NCI-H748 treated with DMSO at 0.1 percent for 48 hours (cell line): ENCODE data around the gene ARHGEF16.

Experiments
- DNase-seq: peaks from one replicate; lab custom pipeline; 2025; lab: John Stamatoyannopoulos, UW

ARHGEF16 gene

DNA sequence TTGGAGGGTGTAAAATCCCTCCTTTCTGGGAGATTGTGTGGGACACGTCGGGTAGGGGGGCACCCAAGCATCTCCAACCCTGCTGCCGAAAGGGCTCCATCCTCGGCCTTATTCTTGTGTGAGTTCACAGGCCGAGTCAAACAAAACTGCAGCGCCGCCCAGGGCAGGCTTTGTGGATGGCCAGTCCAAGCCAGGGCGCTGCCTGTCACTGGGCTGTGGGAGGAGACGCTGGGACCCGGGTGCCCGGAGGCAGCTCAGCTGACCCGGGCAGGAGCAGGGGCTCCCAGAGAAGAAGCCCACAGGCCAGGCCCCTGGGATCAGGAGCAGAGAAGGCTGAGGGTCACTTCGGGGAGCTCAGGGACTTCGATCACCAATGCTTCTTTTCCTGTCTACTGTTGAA, 31.8 kb upstream of the ARHGEF16 start:
- no peak for DNase-seq

DNA sequence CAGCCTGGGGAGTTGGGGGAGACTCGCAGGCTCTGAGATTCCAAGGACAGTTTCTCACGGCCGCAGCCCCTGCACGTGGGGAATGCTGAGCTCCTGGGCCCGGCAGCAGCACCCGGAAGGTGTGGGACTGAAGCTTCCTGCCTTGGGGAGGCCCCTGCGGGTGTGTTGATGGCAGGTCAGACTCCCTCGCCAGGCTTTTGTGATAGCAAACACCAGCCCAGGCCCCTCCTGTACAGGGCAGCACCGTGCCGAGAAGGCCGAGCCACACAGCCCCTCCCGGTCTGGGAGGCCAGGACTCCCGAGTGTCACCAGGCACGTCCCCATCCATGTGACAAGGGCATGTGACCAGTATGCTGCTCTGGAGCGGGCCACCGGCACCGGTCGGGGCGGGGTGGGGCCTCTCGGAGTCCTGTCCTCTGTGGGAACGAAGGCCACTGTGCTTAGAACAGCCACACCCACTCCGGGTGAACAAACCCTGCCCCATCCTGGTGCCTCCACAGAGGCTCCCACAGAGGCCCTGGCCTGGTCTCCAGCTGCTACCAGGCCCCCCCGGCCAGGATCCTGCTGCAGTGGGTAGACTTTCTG, 31.1 kb upstream of the ARHGEF16 start:
- DNase-seq: no peak

DNA sequence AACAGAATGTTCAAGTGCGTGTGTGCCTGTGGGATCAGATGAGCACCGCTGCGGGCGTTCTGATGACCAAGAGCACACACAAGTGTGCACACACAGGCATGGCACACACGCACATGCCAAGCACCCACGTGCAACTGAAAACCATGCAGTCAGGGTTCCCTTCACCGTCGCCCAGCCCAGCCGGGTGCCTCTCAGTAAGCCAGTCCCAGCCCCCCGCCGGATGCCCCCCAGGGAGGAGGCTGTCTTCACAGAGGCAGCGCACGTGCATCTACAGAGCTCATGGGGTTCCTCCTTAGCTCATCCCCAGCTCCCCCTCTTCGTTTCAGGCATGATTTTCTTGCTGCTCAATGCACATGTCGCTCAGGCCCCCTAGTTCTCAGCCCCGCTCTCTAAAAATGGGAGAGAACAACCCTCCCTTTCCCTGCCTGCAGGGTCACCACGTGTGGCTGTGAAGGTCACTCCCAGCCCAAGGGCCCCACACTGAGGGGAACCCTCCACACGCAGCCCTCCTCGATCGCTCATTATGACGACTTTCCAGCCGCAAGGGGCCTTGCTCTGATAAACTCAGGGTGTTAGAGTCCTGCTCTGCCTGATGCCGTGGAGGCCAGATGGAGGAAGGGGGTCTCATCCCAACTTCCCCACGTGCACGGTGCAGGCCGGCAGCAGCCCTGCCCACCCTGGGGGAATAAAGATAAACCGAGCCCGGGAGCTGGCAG, 30.4 kb upstream of the ARHGEF16 start:
- no peak for DNase-seq

DNA sequence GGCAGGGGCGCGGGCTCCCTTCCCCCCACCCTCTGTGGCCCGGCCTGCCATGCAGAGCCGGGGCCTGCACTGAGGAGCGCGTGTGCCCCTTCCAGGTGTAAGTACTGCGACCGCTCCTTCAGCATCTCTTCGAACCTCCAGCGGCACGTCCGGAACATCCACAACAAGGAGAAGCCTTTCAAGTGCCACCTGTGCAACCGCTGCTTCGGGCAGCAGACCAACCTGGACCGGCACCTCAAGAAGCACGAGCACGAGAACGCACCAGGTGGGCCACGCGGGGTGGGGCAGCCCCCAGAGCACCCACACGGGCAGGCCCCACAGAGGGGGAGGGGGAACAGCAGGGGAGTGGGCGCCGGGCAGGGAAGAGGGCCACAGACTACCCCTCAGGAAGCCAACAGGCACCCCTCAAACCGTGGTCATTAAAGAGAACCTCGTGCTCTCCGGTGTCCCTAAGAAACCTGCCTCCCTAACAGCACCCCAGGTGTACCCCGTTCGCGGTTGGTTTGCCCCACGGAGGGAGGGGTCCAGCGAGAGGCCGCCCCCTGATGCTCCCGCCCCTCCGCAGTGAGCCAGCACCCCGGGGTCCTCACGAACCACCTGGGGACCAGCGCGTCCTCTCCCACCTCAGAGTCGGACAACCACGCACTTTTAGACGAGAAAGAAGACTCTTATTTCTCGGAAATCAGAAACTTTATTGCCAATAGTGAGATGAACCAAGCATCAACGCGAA, 28.8 kb upstream of the ARHGEF16 start:
- no peak for DNase-seq

DNA sequence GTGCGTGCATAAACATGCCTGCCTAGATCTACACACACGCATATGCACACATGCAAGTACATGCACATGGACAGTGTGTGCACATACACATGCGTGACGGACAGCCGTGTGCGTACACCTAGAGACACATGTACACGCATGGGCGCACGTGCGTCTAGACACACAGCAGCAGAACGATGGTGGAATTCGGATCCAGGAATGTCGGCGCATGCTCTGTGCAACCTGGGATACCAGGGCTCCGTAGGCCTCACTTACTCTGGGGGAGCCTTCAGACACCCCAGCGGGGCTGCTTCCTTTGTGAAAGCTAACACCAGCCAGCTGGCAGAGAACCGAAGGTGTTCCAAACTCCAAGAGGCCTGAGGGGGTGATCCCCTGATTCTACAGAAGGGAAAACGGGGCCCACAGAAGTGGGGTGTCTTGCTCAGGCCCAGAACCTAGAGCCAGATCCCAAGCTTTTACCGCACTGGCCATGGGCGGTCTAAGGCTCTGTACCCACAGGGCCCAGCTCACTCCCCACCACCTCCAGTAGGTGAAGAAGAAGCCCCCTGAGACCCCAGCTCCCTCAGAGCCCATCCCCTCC, 27.4 kb upstream of the ARHGEF16 start:
- DNase-seq: no peak

DNA sequence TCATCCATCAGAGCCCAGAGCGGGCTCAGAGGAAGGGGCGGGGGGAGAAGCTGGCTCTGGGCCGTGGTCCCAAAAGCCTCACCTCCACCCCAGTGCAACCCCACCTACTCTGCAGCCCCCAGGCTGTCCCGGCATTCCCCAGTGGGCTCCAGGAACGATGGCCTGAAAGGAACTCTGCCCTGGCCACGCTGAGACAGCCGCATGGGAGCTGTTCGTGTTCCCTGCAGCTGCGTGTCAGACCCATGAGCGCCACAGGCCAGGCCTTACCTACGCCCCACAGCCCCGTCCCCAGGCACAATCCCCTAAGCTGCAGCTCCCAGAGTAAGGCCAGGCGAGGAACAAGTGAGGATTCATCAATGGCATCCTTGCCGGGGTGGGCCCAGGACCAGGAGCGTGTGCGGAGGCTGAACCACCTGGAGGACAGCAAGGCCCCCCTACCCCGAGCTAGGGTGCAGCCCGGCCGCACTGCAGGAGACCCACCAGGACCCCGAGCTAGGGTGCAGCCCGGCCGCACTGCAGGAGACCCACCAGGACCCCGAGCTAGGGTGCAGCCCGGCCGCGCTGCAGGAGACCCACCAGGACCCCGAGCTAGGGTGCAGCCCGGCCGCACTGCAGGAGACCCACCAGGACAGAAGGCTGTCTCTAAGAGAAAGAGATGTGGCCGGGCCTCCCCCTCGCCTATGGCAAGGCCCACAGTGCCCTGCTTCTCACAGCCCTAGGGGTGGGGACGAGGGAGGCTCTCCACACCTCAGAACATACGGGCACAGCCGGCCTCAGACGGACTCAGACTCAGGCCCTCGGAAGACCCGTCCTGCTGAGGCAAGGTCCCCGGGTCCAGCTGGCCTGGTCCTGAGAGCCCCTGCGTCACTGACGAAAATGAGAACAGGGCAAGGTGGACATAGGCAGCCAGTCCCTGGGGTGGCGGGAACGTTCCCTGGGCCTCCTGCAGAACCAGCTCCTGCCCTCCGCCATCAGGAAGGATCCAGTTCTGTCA, 26.5 kb upstream of the ARHGEF16 start:
- DNase-seq: no peak

DNA sequence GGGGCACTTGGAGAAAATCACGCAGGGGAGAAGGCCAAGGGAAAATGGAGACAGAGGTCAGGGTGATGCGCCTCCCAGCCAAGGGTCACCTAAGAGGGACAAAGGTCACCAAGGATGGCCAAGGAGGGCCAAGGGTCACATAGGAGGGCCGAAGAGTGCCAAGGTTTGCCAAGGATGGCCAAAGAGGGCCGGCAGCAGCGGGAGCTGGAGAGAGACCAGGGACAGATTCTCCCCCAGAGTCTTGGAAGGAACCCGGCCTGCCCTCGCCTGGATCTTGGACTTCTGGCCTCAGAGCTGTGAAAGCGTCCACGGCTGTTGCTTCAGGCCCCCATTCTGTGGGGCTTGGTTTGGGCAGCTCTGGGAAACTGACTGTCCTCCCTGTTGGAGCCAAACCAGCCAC, 25.6 kb upstream of the ARHGEF16 start:
- DNase-seq: no peak

DNA sequence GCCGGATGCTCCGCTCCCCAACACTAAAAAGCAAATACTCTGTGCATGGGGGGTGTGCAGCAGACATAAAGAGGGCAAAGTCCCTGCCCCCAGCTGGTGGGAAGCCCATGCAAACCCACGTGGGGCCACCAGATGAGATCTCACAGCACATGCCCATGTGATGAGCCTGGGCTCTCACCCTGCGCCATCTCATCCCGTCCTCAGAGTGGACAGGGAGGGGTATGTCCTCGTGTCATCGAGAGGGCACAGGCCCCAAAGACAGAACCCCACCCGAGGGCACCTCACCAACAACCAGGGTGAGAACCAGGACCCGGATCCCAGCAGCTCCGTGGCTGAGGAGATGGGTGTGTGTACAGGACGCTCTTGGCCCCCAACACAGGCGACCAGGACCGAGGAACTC, 25.1 kb upstream of the ARHGEF16 start:
- no peak for DNase-seq

DNA sequence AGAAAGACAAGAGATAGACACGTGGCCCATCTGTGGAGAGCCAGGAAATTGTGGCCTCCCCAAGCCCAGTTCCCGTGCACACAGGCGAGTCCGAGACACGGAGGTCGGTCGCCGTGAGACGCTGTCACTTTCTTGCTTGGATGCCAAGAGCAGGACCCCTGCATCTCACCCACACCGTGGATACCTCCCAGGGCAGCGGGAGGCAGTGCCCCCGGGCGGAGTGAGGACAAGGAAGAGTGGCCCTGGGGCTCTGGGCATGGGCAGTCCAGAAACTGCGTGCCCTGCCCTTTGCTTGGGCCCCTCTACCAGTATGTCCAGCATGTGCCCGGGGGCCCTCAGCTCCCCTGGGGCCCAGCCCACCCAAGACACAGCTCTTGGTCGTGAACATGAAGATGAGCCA, 24.7 kb upstream of the ARHGEF16 start:
- no peak for DNase-seq

DNA sequence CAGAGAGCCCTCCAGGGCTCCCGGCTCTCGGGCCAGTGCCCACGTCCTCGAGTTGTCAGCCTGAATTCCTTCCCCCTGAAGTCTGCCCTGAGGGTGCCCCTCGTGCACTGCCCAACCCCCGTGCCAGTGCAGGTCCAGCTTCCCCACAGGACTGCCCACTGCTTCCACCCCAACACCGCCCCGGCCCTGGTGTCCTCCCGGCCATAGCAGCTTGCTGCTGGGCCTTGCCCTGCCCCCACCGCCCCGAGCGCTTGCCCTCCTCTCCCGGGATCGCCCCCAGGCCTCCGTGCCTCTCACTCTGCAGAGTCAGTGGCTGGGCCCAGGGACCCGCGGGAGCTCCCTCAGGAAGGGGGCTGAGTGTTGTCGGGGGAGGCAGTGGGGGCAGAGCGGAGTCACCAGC, 24.1 kb upstream of the ARHGEF16 start:
- DNase-seq: no peak

DNA sequence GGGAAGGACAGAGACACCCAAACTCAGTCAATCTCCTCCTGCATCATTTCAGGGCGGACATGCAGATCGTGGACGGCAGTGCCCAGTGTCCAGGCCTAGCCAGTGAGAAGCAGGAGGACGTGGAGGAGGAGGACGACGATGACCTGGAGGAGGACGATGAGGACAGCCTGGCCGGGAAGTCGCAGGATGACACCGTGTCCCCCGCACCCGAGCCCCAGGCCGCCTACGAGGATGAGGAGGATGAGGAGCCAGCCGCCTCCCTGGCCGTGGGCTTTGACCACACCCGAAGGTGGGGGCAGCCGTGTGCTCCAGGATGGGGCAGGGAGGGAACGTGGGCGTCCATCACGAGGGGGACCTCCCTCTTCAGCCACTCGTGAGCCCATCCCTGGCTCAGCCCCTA, 23.6 kb upstream of the ARHGEF16 start:
- DNase-seq: no peak

DNA sequence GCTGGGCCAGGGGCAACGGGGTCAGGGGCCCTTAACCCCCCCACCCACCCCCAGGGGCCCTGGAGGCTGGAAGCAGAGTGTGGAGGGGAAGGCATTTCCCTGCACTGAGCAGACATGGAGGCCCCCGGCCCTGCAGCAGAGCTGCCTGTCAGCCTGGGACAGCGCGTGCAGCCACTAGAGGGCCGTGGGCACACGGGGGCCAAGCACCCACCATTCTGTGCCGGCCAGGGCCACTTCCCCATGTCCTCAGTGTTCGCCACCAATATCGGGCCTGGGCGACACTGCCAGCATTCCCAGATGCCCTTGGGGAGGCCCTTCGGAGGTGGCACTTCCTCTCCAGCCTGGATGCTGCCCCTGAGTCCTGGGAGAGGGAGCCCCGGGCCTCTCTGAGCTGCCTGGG, 23.2 kb upstream of the ARHGEF16 start:
- no peak for DNase-seq

DNA sequence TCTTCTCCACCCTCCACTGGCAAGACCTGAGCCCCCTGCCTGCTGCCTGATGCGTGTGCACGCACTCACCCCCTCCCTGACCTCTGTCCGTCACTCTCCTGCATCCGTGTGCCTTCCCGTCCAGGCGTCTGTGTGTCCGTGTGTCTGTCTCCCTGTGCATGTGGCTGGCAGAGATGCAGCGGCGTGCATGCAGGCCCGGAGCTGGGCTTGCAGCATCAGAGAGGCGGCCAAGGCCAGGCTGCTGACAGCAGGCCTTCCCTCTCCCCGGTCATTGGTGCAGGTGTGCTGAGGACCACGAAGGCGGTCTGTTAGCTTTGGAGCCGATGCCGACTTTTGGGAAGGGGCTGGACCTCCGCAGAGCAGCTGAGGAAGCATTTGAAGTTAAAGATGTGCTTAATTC, 22.8 kb upstream of the ARHGEF16 start:
- no peak for DNase-seq

DNA sequence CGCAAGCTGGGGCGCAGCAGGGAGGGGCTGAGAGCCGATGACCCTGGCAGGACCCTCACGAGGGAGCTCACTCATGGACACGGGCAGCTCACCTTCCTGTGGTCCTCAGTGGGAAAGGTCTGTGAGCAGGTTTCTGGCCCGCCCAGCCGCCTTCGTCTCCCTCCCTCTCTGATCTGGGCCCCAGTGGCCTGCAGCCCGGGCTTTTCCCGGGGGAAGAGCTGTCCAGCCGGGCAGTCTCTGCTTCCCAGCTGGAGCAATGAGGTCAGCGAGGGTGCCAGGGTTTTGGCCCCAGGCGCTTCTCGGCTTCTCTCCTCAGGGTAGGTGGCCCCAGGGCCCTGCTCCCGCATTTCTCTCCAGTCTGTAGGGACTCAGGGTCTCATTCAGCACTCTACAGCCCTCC, 22.2 kb upstream of the ARHGEF16 start:
- DNase-seq: no peak

DNA sequence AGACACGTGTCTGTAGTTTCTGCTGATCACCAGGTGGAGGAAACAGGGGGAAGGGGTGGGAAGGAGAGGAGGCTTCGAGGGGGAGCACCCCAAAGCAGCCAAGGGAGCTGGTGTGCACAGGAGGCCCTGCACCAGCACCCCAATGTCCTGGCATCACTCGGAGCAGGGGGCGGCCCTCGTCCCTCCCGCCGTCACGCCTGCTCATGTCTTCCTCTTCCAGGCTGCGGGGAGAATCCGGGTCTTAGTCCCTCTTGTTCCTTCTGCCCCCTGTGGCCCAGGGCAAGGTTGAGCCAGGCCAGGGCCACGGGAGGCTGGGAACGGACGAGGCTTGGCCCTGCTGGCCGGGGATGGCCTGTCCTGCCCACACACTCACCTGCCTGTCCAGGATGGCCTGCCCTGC, 21.4 kb upstream of the ARHGEF16 start:
- no peak for DNase-seq

DNA sequence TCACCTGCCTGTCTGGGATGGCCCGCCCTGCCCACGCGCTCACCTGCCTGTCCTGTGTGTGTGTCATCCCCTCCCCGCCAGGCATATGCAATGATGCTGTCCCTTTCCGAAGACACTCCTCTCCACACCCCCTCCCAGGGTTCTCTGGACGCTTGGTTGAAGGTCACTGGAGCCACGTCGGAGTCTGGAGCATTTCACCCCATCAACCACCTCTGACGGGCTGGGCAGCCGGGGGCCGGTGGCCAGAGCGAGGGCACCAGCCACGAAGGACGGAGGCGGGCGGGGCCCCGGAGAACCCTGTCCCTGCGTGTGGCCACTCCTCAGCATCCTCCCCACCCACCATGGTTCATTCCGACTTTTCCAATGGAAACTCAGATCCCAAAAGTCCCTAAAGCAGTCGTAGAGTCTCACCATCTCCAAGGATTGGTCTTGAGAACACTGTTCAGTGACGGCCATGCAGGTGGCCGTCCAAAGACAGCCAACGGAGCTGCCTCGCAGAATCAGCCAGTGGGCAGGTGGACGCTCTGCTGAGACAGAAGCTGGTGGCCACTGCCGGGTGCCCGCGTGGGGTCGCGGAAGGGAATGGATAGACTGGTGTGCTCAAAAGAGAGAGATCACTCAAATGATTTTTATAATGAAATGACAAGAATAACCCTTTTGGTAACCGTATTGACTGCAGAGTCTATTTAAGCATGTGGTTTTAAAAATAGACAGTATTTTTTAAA, 20.7 kb upstream of the ARHGEF16 start:
- no peak for DNase-seq

DNA sequence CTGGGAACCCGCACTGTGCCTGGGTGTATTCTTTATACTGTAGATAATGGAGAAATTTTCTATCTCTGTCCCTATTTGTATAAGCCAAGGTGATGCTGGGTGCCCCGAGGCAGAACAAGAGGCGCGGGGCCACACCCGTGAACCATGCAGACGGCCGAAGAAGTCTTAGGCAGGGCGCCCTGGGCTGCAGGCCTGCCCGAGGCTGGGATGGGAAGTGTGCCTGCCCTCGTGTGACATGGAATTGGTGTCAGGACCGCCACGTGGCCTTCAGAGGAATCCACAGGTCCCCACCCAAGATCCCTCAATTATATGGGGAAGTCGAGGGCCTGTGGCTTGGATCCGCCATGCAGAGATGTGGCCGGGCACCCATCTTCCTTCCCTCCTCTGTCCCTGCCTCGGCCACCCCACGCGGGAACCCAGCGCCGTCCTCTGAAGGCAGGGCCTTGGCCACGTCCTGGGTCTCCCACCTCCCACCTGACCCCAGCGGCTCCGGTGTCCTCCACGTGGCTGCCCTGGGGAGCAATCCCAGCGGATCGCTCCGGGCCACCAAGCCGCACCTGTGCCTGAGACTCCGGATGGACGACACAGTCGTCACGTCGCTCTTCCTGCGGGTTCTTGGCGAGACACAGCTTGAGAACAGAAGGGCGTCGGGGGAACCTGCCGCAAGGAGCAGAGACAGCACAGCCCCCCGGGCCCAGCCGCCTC, 19.9 kb upstream of the ARHGEF16 start:
- no peak for DNase-seq

DNA sequence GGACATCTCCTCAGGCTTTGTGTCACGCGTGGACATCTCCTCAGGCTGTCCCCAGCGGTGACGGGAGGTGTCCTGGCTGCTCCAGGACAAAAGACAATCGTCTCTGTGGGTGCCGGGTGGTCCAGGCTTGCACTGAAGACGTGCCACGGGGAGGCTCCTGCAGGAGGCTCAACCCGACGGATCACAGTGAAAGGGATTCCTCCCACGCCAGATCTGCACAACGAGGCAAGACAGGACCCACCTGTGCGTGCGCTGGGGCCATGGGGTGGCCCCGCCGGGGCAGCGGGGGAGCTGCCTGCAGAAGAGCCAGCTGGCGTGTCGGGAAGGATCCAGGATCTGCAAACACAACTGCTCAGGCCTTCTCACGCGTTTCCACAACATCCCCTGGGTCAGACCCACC, 18.8 kb upstream of the ARHGEF16 start:
- DNase-seq: no peak

DNA sequence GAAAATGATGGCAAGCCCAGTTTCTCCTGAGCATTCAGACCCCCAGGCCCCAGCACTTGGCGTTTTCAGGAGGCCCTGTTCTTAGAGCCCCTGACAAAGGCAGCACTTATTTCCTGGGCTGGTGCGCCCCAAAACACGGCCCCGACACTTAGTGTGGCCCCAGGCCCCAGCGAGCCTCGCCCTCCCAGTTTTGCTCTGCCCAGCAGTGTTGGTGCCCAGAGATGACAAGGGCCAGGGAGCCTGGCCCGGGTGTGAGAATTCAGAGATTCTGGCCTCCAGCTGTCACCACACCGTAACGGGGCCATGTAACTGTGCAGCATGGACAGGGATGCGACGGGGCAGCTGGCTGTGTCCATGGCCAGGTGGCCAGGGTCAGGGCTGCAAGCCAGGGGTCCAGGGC, 18.0 kb upstream of the ARHGEF16 start:
- DNase-seq: no peak

DNA sequence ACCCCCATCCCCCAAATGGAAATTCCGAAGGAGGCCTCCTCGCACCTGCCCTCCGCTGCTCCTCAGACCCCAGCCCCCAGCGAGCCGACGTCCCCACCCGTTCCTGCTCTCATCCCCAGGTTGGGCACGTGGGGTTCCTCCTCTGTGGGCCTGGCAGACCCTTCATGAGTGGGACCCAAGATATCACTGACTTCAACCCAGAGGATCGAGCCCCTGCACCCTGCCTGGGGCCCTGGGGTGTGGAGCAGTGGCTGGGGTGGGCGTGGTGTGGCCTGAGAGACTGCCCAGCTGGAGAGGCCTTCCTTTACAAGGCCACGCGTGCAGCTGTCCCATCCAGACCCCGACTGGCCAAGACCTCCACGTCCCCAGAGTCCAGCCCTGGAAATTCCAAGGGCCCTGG, 17.6 kb upstream of the ARHGEF16 start:
- DNase-seq: no peak
